ENCODE measurements around the gene MYADML2. TPM values are rescaled to one million over a fixed set of nuclear protein-coding genes. Genes with fewer than 3 reads are reported as not detected.
A peak's percentile ranks its signal among the peaks of the same experiment; 100 is the strongest.

MYADML2 gene
- total RNA-seq, 4 donors from 2014 or later: 0.76 TPM; not detected in 3

- Histone ChIP-seq H3K4me1 (peaks cover 3 to 50% (median 9%) of the 10 kb centered on the region in 4 donors), H3K36me3 (peaks cover 0 to 52% (median 5%) of the 10 kb centered on the region in 3 donors), H3K9me3 (no peaks in the 10 kb centered on the region), H3K27me3 (no peaks in the 10 kb centered on the region), H3K27ac (peak within 1 kb of the TSS; percentile 83 to 97 (median 84)), H3K4me3 (peak within 1 kb of the TSS; percentile 81 to 99 (median 92))
- TF ChIP-seq, protein P1, sequence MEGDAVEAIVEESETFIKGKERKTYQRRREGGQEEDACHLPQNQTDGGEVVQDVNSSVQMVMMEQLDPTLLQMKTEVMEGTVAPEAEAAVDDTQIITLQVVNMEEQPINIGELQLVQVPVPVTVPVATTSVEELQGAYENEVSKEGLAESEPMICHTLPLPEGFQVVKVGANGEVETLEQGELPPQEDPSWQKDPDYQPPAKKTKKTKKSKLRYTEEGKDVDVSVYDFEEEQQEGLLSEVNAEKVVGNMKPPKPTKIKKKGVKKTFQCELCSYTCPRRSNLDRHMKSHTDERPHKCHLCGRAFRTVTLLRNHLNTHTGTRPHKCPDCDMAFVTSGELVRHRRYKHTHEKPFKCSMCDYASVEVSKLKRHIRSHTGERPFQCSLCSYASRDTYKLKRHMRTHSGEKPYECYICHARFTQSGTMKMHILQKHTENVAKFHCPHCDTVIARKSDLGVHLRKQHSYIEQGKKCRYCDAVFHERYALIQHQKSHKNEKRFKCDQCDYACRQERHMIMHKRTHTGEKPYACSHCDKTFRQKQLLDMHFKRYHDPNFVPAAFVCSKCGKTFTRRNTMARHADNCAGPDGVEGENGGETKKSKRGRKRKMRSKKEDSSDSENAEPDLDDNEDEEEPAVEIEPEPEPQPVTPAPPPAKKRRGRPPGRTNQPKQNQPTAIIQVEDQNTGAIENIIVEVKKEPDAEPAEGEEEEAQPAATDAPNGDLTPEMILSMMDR (IDR thresholded peaks at IDR 0.05): peak in 1 of 6 experiments; percentile 13
- peak; percentile 83 to 84 for TF ChIP-seq POLR2A (IDR thresholded peaks at IDR 0.05)
- DNase-seq: peak; percentile 69 to 94 (median 88)
Observed at GRCh38 chr17:81917565-81918332, 29.3 kb downstream of the MYADML2 start, which contains the start of gene SIRT7. TSS of gene SIRT7 (minus strand) at chr17:81918176. CDS start at chr17:81918131, 45 bp downstream.

DNA sequence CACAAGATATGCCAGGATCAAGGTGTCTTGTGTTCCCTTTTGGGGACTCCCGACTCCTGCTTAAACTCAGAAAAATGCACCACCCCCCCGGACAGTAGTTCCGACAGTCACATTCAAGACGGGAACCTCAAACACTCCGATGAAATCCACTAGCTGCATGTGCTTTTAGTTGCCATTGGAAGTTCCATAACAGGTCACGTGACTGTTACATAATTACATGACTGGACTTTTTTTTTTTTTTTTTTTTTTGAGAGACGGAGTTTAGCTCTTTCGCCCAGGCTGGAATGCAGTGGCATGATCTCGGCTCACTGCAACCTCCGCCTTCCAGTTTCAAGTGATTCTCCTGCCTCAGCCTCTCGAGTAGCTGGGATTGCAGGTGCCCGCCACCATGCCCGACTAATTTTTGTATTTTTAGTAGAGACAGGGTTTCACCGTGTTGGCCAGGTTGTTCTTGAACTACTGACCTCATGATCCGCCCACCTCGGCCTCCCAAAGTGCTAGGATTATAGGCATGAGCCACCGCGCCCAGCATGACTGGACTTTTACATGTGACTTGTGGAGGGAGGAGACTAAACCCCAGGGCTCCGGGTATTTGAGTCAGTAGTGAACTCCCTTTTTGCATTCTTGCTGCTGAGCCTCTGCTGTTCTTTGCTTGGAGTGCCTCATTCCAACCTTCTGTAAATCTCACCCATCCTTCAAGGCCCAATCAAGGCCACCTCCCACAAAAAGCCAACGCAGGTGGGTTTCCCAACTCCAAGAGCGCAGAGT lies 30.6 kb downstream of the MYADML2 start:
- peaks cover 0 to 53% (median 5%) of the 10 kb centered on the region in 3 donors for H3K36me3 ChIP-seq
- peak overlapping the region in 3 of 4 donors; percentile 81 to 99 (median 97) for H3K4me3 ChIP-seq
- peak in 2 of 3 donors; percentile 71 to 81 for DNase-seq
- H3K27me3 ChIP-seq: no peaks in the 10 kb centered on the region
- H3K4me1 ChIP-seq: peaks cover 6 to 40% (median 8%) of the 10 kb centered on the region in 4 donors
- H3K27ac ChIP-seq: peak overlapping the region in 3 of 4 donors; percentile 42 to 97 (median 83)
- no peaks in the 10 kb centered on the region for H3K9me3 ChIP-seq
- peak; percentile 80 to 85 for TF ChIP-seq POLR2A (IDR thresholded peaks at IDR 0.05)
- TF ChIP-seq, protein P1 (IDR thresholded peaks at IDR 0.05): no peak

GRCh38 chr17:81915331-81915730 lies 31.7 kb downstream of the MYADML2 start:
- TF ChIP-seq, protein P1 (IDR thresholded peaks at IDR 0.05): no peak
- TF ChIP-seq POLR2A (IDR thresholded peaks at IDR 0.05): no peak
- Histone ChIP-seq H3K27me3 (no peaks in the 10 kb centered on the region), H3K36me3 (peaks cover 0 to 53% (median 5%) of the 10 kb centered on the region in 3 donors), H3K4me1 (peaks cover 6 to 34% (median 11%) of the 10 kb centered on the region in 4 donors), H3K27ac (no peak overlapping the region), H3K4me3 (no peak overlapping the region), H3K9me3 (no peaks in the 10 kb centered on the region)
- no peak for DNase-seq

DNA sequence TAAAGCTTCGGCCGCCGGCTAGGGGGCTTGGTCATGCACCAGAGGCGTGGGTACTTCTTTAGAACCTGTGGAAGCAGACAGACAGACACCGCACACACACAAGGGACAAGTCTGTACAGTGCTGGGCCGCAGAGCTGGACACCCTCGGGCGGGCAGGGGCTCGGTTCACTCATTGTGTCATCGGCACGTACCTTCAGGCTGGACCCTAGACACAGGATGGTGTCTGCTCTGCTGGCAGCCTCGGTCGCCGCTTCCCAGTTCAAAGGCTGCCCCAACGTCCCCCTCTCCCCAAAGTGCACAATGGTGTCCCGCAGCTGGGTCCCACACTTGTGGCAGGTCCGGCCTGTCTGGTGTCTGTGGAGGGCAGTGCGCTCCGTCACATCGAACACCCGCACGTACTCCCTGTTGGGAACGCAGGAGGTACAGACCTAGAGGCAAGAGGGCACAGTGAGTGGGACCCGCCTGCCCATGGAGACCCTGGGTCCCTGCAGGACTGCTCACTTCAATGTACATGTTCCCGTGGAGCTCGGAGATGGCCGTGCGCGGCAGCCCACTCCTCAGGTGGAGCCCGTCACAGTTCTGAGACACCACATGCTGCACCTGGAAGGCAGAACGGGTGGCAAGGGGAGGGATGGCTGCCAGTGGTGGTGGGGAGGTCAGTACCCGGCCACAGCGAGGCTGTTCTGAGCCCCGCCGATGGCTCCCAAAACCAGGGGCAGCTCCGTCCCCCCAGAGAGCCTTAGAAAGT lies 32.8 kb downstream of the MYADML2 start:
- peaks cover 11 to 32% (median 13%) of the 10 kb centered on the region in 4 donors for H3K4me1 ChIP-seq

More for the DNA sequence above, 32.8 kb downstream of the MYADML2 start:
- no peak for DNase-seq
- TF ChIP-seq, protein P1 (IDR thresholded peaks at IDR 0.05): no peak
- no peak for TF ChIP-seq POLR2A (IDR thresholded peaks at IDR 0.05)
- peaks cover 0 to 44% (median 5%) of the 10 kb centered on the region in 3 donors for H3K36me3 ChIP-seq
- H3K4me3 ChIP-seq: no peak overlapping the region
- H3K27me3 ChIP-seq: no peaks in the 10 kb centered on the region
- no peaks in the 10 kb centered on the region for H3K9me3 ChIP-seq
- H3K27ac ChIP-seq: no peak overlapping the region

Measured in Peyer's patch (tissue), 4 donors.